LNCaP clone FGC (cell line): ENCODE data around the gene ITGA8.
"Not testable (repeated sequence)": the region's sequence is repeated elsewhere in the genome, so short reads cannot be mapped to it uniquely, and the experiment has no call there.

Source experiments
- DNase-seq: peaks from one replicate; pipeline ENCODE4 v3.0.0-alpha.2; 2011; ENCODE audit warnings: low read depth
- H3K4me3 ChIP-seq: 2 replicates; pipeline ENCODE4 v1.5.1; 2011; ENCODE audit warnings: mild to moderate bottlenecking, low read depth, low read length, control low read depth
- TF ChIP-seq, protein P1 (sequence below): IDR thresholded peaks from 2 replicates; pipeline ENCODE4 v1.5.1; 2012; ENCODE audit warnings: mild to moderate bottlenecking; ENCODE audit not compliant: control insufficient read depth, insufficient read depth; ENCODE audit errors: extremely low read depth

Gene ITGA8

GRCh38 chr10:15478429-15478828, 241.3 kb downstream of the ITGA8 start:
- DNase-seq, result no peak
- TF ChIP-seq, protein P1, sequence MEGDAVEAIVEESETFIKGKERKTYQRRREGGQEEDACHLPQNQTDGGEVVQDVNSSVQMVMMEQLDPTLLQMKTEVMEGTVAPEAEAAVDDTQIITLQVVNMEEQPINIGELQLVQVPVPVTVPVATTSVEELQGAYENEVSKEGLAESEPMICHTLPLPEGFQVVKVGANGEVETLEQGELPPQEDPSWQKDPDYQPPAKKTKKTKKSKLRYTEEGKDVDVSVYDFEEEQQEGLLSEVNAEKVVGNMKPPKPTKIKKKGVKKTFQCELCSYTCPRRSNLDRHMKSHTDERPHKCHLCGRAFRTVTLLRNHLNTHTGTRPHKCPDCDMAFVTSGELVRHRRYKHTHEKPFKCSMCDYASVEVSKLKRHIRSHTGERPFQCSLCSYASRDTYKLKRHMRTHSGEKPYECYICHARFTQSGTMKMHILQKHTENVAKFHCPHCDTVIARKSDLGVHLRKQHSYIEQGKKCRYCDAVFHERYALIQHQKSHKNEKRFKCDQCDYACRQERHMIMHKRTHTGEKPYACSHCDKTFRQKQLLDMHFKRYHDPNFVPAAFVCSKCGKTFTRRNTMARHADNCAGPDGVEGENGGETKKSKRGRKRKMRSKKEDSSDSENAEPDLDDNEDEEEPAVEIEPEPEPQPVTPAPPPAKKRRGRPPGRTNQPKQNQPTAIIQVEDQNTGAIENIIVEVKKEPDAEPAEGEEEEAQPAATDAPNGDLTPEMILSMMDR, result no peak
- H3K4me3 ChIP-seq, result no peak overlapping the region

DNA sequence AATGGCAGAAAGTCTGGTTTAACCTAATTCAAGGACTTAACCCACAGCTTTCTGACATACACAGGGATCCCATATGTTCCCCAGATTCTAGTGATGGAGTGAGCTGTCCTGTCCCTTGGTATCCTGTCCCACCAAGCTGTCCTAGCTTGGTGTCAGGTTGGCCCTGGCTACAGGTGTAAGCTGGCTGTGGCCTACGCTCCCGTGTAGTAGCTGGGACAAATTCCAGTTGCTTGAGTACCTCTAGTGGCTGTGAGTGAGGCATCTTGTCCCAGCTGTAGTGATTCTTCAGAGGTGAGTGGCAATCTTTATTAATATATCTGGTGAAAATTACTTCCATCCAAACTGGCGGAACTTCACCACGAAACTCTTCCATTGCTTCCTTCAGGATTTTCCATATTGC, 243.4 kb downstream of the ITGA8 start:
- no peak overlapping the region for H3K4me3 ChIP-seq
- DNase-seq, result no peak
- TF ChIP-seq, protein P1, result no peak

DNA sequence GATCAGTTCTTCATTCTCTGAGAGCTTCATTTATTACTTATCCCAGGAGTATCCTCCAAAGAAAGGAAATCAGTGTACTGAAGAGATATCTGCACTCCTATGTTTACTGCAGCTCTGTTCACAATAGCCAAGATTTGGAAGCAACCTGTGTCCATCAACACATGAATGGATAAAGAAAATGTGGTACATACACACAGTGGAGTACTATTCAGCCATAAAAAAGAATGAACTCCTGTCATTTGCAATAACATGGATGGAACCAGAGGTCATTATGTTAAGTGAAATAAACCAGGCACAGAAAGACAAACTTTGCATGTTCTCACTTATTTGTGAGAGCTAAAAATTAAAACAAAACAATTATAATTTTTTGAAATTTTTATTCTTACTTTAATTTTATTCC, 244.3 kb downstream of the ITGA8 start:
- not testable (repeated sequence) for H3K4me3 ChIP-seq, DNase-seq

- TF ChIP-seq, protein P1, result no peak
- DNase-seq, result no peak
- no peak overlapping the region for H3K4me3 ChIP-seq
These were observed 245.1 kb downstream of the ITGA8 start for GRCh38 chr10:15474671-15475070.

DNA sequence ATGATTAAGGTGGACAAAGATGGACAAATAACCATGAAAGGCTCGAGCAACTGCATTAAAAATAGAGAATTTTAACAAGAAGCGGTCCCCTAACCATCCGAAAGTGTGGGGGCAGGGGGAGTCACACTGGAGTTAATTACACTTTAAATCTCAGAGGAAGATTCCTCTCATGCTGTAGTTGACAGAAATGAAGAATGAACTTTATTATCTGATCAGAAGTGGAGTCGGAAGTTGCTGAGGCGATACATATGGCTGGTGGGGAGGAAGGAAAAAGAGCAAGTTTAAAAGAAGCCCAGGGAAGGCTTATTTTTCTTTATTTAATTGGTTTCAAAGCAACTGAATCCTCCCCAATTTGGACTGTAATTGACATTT, 246.3 kb downstream of the ITGA8 start:
- TF ChIP-seq, protein P1, result no peak
- H3K4me3 ChIP-seq, result no peak overlapping the region
- no peak for DNase-seq

DNA sequence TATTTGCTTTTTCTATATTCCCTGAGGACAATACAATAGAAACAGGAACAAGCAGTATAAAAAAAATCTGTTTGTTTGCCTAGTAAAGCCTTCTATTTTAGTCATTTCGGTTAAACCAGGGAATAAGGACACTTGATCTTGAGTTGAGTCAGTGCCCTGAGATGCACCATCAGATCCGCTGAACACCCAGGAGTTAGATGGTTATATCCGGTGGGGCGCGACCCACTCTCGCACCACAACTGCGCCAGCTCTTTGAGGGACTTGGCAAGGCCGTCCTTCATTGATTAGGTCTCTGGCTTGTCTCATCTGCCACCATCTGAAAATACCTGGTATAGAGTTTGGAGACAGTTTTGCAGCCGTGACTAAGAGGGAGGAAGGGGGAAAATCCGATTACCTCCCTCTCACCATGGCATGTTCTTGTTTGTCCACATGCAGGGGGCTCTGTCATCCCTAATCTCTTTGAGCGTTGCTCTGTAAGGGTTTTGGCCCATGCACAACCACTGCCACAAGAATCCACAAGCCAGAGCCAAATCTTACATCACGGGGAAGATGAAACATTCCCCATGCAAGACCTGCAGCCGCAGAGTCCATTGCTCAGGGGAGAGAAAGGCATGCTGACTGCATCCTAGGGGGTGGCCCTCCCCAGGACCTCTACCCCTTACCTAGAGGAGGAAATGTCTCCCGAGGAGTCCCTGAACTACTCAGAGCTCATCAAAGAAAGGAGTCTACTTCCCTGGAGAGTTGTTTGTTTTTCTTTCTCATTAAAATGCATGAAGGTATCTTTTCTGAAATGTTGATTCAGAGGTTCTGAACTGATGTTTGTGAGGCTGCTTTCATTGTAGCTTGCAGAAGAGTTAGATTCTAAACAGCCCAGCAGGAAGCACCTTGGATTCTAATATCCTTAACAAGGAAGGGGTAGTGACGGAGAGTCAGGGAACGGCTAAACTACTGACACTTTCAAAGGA, 247.0 kb downstream of the ITGA8 start:
- TF ChIP-seq, protein P1, result no peak
- no peak for DNase-seq
- no peak overlapping the region for H3K4me3 ChIP-seq

- no peak for DNase-seq
- TF ChIP-seq, protein P1, result no peak
- no peak overlapping the region for H3K4me3 ChIP-seq
These were observed 247.7 kb downstream of the ITGA8 start for GRCh38 chr10:15472008-15472407.
